ENCODE measurements around the gene INSL3. TPM values are rescaled to one million over a fixed set of nuclear protein-coding genes. Genes with fewer than 3 reads are reported as not detected.
"Not testable (repeated sequence)": the region's sequence is repeated elsewhere in the genome, so short reads cannot be mapped to it uniquely, and the experiment has no call there.

The INSL3 gene
- total RNA-seq, 1 experiment from 2014 or later: not detected

- DNase-seq (ENCODE audit: low spot score): no peak
These were observed 3.5 kb downstream of the INSL3 start for GRCh38 chr19:17817668-17818363.

GRCh38 chr19:17812099-17812498, 9.2 kb downstream of the INSL3 start:
- no peak for DNase-seq (ENCODE audit: low spot score)

- no peak for DNase-seq (ENCODE audit: low spot score)
These were observed 9.6 kb downstream of the INSL3 start for GRCh38 chr19:17811681-17812080.

GRCh38 chr19:17811103-17811502, 10.2 kb downstream of the INSL3 start:
- DNase-seq (ENCODE audit: low spot score): no peak

GRCh38 chr19:17807731-17808316, 13.5 kb downstream of the INSL3 start:
- DNase-seq (ENCODE audit: low spot score): no peak

- no peak for DNase-seq (ENCODE audit: low spot score)
These were observed 14.4 kb downstream of the INSL3 start for GRCh38 chr19:17806945-17807344.

- DNase-seq (ENCODE audit: low spot score): no peak
These were observed 15.9 kb downstream of the INSL3 start for GRCh38 chr19:17805427-17805826.

GRCh38 chr19:17803264-17803896, 17.9 kb downstream of the INSL3 start:
- DNase-seq (ENCODE audit: low spot score): no peak

GRCh38 chr19:17802137-17802858, 19.0 kb downstream of the INSL3 start:
- no peak for DNase-seq (ENCODE audit: low spot score)

- DNase-seq (ENCODE audit: low spot score): not testable (repeated sequence)
These were observed 22.7 kb downstream of the INSL3 start for GRCh38 chr19:17798599-17798998.

GRCh38 chr19:17797424-17798201, 23.7 kb downstream of the INSL3 start:
- DNase-seq (ENCODE audit: low spot score): peak; percentile 82

- no peak for DNase-seq (ENCODE audit: low spot score)
These were observed 24.4 kb downstream of the INSL3 start for GRCh38 chr19:17796838-17797423.

- peak; percentile 61 for DNase-seq (ENCODE audit: low spot score)
These were observed 25.1 kb downstream of the INSL3 start for GRCh38 chr19:17796013-17796837.

- no peak for DNase-seq (ENCODE audit: low spot score)
These were observed 25.8 kb downstream of the INSL3 start for GRCh38 chr19:17795495-17795856.

GRCh38 chr19:17794731-17795494, 26.4 kb downstream of the INSL3 start, which contains the start of gene B3GNT3:
TSS of gene B3GNT3 (plus strand) at chr19:17795138. CDS start at chr19:17807808, 12,670 bp downstream.
- DNase-seq (ENCODE audit: low spot score): peak; percentile 86

- DNase-seq (ENCODE audit: low spot score): no peak
These were observed 26.9 kb downstream of the INSL3 start for GRCh38 chr19:17794412-17794730.

- DNase-seq (ENCODE audit: low spot score): peak; percentile 28
These were observed 31.1 kb downstream of the INSL3 start for GRCh38 chr19:17790059-17790780.

GRCh38 chr19:17788632-17789031, 32.7 kb downstream of the INSL3 start:
- no peak for DNase-seq (ENCODE audit: low spot score)

Data from HT-29 (cell line).